GM19043 (cell line): ENCODE data around the gene FCRLB.
"Not testable (repeated sequence)": the region's sequence is repeated elsewhere in the genome, so short reads cannot be mapped to it uniquely, and the experiment has no call there.

Source experiments
- ATAC-seq: cut with Tn5 transposase; IDR thresholded peaks from one replicate; pipeline ENCODE4 v1.9.1; 2021; ENCODE audit warnings: low read depth; ENCODE audit not compliant: unreplicated experiment

Gene FCRLB, protein sequence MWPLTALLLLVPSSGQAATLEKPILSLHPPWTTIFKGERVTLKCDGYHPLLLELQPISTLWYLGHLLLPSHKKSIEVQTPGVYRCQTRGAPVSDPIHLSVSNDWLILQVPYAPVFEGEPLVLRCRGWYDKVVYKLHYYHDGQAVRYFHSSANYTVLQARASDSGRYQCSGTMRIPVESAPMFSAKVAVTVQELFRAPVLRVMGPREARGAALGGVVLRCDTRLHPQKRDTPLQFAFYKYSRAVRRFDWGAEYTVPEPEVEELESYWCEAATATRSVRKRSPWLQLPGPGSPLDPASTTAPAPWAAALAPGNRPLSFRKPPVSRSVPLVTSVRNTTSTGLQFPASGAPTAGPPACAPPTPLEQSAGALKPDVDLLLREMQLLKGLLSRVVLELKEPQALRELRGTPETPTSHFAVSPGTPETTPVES

GRCh38 chr1:161720956-161721737 lies at the start of gene FCRLB:
Gene FCRLB (plus strand): TSS chr1:161721544. CDS start chr1:161722673, 1,129 bp downstream.
- ATAC-seq = no peak

- not testable (repeated sequence) for ATAC-seq
These were observed 47.9 kb upstream of the FCRLB start for GRCh38 chr1:161673437-161673836.

DNA sequence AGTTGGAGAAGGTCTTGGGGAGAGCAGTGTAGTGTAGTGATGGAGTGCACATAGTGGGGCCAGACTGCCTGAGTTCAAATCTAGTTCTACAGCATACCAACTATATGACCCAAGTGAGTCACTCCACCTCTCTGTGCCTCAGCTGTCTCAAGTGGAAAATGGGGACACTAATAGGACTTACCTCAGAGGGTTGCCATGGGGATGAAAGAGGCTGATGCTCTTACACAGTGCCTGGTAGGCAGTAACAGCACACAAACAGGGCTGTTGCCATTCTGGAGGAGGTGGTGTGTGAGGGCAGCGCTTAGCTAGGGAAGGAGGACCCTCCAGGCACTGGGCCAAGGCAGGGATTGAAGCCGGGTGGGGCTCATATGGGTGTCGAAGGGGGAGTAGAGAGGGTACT lies 46.9 kb upstream of the FCRLB start:
- ATAC-seq = not testable (repeated sequence)

DNA sequence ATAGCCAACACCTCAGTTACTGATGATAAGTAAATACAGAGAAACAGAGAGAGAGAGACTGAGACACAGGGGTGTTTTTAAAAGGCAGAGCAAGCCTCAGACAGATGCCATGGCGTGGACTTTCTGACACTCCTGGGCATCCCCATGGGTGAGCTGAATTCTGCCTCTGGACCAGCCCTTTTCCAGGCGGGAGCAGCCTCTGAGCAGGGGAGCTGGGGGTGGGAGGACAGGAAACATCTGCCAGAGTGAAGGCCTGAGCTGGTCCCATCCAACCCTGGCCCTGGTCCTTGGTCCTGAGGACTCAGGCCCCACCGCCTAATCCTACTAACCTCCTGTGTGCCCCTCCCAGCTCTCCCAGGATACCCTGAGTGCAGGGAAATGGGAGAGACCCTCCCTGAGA lies 46.4 kb upstream of the FCRLB start:
- ATAC-seq = not testable (repeated sequence)

GRCh38 chr1:161676441-161676840 lies 44.9 kb upstream of the FCRLB start:
- no peak for ATAC-seq

DNA sequence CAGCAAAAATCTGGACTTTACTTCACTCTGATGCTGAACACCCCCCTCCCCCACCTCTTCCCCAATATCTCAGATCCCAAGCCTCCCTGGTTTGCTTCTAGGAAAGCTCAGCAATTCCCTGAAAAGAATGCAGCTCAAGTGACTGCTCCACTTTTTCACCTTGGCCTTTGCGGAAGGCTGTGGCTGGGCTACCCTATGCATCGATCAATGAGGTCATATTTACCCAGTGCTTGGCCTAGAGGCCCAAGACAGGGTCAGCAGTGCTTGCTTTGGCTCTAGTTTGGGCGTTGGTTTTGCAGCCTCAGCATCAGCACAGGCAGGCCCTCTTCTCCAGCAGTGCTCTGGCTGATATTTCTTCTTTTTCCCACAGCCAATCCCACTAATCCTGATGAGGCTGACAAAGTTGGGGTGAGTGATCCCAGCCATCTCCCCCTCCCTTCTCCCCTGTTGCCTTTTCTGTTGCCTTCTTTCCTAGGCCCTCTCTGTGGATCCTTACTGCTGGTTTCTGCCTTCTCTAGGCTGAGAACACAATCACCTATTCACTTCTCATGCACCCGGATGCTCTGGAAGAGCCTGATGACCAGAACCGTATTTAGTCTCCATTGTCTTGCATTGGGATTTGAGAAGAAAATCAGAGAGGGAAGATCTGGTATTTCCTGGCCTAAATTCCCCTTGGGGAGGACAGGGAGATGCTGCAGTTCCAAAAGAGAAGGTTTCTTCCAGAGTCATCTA lies 44.2 kb upstream of the FCRLB start:
- ATAC-seq = no peak

DNA sequence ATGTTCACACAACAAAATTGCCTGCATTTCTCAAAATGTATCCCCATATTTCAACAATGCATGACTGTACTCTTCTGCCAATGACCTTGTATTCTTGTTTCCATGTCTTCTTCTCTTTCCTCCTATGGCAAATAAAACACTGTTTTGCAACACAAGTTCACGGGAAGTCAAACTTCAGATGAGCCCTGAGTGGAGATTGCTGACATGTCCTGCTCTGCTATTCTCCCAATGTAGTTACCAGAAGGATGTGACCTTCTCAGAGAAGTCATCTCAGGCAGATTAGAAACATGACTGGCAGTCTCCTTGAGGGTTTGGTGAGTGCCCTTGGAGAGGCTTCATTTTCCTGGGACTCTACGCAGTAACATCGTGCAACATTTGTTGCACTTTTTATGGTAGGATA lies 42.8 kb upstream of the FCRLB start:
- ATAC-seq = no peak

GRCh38 chr1:161681879-161682278 lies 39.5 kb upstream of the FCRLB start:
- no peak for ATAC-seq

DNA sequence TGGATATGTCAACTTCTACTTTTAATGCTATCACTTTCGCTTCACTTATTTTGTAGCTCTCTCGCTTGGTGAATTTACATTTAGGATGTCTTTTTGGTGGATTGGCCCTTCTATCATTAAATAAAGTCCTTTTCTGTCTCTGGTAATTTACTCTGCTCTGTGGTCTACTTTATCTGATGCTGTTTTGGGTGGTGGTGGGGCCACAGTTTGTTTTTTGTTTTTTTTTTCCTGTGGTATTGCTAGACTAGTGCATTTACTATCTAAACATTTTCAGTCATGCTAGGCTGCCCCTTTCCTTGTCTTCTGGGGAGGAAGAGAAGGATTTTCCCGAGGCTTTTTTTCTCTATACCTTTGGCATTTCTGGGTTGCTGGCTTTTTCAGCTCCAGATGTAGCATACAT lies 32.4 kb upstream of the FCRLB start:
- ATAC-seq = no peak

DNA sequence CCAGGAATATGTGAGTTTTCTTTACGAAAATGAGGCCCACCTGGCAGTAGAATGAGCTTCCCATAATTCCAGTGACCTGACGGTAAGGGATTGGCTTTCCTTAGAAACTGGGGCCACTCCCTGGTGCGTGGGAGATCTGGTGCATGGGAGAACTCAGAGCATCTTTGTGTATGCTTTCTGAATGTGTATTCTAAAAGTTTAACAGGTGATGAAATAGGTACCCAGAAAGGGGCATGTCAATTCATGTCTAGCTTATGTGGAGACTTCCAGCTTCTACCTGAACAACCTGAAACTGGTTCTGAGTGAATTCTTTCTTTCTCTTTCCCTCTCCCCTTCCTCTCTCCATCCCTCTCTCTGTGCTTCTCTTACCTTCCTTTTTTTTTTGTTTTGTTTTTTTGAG lies 29.5 kb upstream of the FCRLB start:
- ATAC-seq = no peak

DNA sequence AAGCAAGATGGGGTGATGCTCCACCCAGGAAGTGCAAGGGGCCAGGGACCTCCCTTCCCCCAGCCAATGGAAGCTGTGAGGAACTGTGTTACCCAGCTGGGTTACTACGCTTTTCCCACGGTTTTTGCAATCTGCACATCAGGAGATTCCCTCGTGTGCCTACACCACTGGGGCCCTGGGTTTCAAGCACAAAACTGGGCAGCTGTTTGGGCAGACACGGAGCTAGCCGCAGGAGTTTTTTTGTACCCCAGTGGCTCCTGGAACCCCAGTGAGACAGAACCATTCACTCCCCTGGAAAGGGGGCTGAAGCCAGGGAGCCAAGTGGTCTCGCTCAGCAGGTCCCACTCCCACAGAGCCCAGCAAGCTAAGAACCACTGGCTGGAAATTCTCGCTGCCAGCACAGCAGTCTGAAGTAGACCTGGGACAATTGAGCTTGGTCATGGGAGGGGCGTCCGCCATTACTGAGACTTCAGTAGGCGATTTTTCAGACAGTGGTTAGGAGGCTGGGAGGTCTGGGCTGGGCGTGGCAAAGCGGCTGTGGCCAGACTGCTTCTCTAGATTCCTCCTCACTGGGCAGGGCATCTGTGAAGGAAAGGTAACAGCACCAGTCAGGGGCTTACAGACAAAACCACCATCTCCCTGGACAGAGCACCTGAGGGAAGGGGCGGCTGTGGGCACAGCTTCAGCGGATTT lies 28.2 kb upstream of the FCRLB start:
- not testable (repeated sequence) for ATAC-seq

- not testable (repeated sequence) for ATAC-seq
These were observed 23.0 kb upstream of the FCRLB start for GRCh38 chr1:161698302-161698701.

DNA sequence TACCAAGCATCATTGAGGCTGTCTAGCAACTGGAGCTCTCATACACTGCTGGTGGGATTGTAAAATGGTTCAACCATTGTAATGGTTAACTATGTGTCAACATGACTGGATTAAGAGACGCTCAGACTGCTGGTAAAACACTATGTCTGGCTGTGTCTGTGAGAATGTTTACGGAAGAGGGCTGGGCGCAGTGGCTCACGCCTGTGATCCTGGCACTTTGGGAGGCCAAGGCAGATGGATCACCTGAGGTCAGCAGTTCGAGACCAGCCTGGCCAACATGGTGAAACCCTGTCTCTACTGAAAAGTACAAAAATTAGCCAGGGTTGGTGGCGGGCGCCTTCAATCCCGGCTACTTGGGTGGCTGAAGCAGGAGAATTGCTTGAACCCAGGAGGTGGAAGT lies 19.1 kb upstream of the FCRLB start:
- ATAC-seq = no peak

GRCh38 chr1:161705537-161705936 lies 15.8 kb upstream of the FCRLB start:
- ATAC-seq = no peak

- ATAC-seq = no peak
These were observed 15.2 kb upstream of the FCRLB start for GRCh38 chr1:161706113-161706481.

GRCh38 chr1:161706482-161707347 lies 14.6 kb upstream of the FCRLB start, which contains the start of gene FCRLA:
Gene FCRLA (plus strand): TSS chr1:161707229. CDS start chr1:161707265, 36 bp downstream.
- peak; percentile 62 for ATAC-seq

- ATAC-seq = no peak
These were observed 13.8 kb upstream of the FCRLB start for GRCh38 chr1:161707503-161707902.

DNA sequence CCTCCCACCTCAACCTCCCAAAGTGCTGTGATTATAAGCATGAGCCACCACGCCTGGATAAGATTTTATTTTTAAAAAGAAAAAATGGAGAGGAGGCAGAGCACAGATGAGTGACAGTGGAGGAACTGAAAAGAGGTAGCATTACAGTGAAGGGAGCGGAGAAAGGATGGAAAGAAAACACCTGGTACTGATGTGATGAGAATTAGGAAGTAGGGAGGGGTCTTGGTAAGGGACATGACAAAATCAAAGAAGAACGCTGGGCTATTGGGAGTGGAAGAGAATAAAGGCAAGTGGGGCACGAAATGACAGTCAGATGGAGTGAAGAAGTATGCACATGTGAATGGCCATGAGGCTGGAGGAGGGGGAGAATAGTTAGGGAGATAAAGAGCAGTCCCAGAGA lies 12.0 kb upstream of the FCRLB start:
- ATAC-seq = no peak

DNA sequence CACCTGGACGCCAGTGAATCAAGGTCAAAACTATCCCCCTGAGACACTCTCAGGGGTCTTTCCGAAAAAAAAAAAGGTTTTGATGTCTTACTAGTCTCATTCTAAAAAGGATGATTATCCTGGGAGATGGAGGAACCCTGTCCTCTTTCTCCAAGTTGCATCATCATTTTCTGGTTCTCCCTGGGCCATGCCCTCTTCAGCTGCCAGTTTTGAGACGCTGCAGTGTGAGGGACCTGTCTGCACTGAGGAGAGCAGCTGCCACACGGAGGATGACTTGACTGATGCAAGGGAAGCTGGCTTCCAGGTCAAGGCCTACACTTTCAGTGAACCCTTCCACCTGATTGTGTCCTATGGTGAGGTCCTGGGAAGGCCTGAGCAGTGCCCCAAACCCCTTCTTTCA lies 10.8 kb upstream of the FCRLB start:
- no peak for ATAC-seq
